ENCODE measurements around the gene GP2.

The GP2 gene

DNA sequence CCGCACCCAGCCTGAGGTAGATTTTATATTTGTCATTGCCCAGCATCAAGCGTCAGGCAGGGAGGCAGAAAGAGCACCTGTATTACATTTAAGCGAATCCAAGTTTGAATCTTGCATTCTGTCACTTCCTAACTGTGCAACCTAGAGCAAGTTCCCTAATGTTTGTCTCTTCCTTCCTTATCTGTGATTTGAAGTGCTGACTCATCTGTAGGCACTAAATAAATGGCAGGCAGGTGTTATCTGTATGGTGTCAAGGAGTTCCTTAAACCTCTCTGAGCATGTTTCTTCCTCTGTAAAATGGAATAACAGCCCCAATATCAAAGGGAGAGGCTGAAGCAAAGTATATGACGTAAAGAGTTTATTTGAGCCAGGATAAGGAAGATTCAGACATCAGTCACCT, 24.3 kb downstream of the GP2 start:
- no peak for DNase-seq (ENCODE audit: low read depth)

- DNase-seq (ENCODE audit: low read depth), result no peak
Measured at GRCh38 chr16:20302389-20302788, 24.9 kb downstream of the GP2 start.

GRCh38 chr16:20301840-20302239, 25.5 kb downstream of the GP2 start:
- no peak for DNase-seq (ENCODE audit: low read depth)

DNA sequence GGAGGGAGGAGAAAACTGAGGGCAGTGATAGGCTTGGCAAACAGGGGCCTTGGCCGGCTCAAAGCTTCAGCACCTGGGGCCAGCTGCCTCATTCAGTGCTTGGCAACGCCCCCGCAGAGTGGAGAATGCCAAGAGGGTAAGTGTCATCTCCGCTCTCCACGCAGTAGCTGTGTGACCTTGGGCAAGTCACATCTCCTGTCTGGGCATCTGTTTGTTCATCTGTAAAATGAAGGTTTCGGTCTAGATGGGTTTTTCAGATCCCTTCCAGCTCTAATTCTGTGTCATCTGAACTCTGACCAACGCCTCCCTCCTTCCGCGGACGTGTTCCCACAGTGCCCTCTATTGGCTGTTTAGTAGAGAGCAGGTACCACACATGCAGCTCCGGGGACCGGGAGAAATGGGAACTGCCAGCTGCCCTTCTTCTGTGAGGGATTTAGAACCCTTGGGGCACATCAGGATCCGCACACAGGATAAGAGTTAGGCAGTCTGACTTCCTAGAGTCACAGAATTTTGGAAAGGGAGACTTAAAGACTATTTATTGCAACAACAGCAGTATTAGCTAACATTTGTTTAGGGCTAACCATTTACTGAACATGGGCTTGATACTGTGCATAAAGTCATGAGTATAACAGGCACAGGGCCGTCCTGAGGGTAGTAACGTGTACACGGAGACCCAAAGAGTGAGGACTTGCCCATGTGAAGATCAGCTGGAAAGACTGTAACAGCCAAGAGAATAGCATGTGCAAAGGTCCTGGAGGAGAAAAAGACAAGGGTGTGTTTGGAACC, 26.8 kb downstream of the GP2 start:
- DNase-seq (ENCODE audit: low read depth), result no peak

DNA sequence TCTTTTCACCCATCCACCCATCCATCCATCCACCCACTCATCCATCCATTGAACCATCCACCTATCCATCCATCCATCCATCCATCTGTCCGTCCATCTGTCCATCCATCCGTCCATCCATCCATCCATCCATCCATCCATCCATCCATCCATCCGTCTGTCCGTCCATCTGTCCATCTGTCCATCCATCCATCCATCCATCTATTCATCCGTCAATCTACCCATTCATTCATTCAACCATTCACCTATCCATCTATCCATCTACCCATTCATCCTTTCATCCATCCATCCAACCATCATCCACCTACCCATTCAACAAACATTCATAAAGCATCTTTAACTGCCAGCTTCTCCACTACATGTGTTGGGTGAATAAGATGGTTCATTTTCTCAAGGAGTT, 28.9 kb downstream of the GP2 start:
- DNase-seq (ENCODE audit: low read depth), result no peak

DNA sequence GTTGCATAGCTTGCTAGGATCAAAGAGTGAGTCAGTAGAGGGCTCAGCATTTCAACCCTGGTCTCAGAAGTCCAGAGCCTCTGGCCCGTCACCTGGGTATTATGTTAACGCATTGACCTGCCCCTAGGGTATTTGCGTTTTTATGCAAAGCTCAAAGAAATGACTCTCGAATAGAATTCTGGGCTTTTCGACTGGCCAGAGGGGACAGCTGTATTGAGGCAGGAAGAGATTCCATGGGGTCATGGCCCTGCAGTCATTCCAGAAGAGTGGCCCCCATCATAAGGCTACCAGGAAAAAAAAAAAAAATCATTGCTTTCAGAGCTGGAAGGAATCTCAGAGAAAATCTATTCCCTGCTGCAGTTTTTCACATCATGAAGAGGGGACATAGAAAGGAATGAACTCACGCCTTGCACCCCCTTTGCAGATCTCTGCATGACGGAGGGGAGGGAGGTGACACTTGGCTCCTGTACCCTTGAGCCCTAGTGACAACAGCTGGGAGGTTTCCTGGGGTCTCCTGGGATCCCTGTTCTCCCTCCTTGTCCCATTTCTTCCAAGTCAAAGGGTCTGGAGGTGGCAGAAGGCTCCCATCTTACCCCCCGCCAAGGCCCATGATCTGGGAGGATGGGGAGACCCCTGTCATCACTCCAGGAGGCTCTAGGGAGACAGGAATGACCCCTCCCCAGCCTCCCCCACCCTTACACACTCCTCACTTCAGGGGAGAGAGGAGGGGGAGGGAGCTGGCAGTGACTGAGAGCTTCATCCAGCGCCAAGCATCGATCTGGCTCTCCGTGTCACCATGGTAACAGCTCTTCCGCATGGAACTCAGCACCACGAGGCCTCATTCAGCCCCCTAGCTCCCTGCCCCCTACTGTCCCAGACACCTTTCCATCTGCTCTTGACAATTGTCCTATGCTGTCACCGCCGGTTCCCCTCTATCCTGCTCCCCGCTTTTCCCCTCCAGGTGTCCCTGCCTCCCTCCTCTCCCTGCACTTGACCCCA, 35.8 kb downstream of the GP2 start:
- no peak for DNase-seq (ENCODE audit: low read depth)

DNA sequence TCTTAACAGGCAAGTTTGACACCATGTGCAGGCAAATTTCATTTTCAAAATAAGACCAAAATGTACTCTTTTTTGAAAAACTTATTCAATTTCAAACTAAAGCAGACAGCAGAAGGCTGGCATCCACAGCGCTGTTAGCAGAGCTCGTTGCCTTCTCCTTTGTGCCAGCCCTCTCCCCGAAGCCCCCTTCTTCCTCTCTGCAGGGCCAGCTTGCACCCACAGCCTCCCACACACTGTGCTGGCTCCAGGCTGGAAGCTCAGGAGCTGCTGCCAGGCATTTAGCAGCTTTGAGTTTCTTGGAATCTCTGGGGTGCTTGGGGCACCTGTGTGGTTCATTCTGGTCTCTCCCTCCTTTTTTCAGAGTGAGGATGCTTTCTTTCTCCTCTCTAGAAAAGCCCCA, 37.7 kb downstream of the GP2 start:
- DNase-seq (ENCODE audit: low read depth), result no peak

GRCh38 chr16:20285993-20286499, 41.3 kb downstream of the GP2 start:
- no peak for DNase-seq (ENCODE audit: low read depth)

- no peak for DNase-seq (ENCODE audit: low read depth)
Measured at GRCh38 chr16:20280259-20280658, 47.1 kb downstream of the GP2 start.

GRCh38 chr16:20271893-20272292, 55.4 kb downstream of the GP2 start:
- DNase-seq (ENCODE audit: low read depth), result no peak

DNA sequence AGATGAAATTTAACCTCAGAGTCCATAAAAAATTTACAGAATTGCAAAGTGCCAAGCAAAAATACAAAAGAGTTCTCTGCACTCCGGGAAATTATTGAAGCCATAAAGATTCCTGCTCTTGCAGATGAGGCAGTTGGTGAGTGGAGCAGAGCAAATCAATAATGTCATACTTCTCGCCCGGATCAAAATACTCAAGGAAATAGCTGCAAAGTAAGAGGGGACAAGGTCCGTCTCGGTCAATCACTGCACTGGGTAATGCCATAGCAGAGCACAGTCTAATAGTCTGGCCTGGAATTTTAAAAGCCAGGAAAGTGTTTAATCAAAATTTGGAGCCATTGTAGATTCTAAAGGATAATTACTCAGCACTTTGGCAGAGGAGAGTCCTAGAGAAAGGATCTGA, 58.9 kb downstream of the GP2 start:
- DNase-seq (ENCODE audit: low read depth), result no peak

DNA sequence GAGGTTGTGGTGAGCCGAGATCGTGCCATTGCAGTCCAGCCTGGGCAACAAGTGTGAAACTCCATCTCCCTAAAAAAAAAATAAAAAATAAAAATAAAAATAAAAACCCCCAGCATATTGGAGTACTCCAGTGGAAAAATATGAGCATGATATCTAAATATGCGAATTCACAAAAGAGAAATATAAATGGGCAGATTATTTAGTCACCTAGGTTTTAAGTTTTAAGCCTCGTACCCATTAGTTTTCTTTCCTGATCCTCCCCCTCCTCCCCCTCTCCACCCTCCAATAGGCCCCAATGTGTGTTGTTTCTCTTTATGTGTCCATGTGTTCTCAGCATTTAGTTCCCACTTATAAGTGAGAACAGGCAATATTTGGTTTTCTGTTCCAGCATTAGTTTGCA, 62.3 kb downstream of the GP2 start:
- no peak for DNase-seq (ENCODE audit: low read depth)

DNA sequence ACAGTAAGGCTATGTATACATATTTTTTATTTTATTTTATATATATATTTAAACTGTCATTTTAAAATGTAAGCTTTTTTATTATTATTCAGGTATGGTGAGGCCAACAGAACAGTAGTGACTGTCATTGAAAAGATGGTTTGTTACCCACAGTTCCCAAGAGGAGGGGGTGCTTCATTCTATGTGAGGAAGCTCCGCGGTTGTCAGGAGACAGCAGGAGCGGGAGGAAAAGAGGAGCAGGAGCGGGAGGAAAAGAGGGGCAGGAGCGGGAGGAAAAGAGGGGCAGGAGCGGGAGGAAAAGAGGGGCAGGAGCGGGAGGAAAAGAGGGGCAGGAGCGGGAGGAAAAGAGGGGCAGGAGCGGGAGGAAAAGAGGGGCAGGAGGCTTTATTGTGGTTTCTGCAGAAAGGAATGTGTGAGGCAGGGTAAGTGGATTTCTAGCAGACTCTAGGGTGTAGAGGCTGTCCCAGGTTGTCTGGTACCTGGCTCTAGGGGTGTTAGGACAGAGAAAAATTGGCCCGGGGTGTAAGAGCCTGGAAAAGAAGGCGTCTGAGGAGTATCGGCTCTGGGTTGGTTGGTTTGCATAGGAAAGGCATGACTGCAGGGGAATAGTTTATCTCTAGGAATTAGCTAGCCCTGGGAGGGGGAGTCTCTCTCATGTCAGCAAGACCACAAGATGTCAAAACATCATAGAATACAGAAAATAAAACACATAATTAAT, 64.0 kb downstream of the GP2 start:
- no peak for DNase-seq (ENCODE audit: low read depth)

GRCh38 chr16:20262248-20262647, 65.1 kb downstream of the GP2 start:
- no peak for DNase-seq (ENCODE audit: low read depth)

DNA sequence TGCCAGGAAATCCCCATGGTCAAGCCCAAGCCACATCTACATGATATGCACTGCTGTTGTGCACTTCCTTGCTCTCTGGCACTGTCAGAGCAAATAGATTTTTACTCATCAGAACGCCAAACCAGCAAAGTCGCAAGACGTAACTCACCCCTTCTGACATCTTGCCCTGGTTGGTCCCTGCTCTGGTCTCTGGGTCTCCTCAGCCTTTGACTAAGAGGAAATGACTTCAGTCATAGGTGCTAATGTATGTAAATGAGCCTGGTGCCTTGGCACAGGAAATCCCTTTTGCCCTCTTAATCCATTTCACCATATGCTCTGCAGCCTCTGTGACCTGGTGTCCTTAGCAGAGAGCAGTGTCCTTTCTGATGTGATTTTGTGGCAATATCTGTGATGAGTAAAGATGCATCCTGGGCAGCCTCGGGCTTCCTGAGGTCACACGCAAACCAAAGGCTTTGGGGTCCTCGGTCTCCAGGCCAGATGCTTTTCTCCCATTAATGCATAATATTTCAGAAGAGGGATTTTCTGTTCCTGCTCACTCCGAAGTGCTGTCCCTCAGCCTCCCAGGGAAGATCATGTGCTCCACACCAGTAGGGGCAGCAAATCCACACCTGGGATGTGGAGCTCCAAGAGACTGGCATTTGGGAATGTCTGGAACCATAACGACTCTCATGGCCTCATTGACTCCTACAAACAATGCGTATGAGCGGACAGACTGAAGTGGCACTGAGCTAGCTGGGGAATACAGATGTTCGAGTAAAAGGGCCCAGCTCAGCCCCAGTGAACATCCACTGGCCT, 66.9 kb downstream of the GP2 start:
- DNase-seq (ENCODE audit: low read depth), result no peak
